ENCODE results near the gene ZNF423.

Gene ZNF423

DNA sequence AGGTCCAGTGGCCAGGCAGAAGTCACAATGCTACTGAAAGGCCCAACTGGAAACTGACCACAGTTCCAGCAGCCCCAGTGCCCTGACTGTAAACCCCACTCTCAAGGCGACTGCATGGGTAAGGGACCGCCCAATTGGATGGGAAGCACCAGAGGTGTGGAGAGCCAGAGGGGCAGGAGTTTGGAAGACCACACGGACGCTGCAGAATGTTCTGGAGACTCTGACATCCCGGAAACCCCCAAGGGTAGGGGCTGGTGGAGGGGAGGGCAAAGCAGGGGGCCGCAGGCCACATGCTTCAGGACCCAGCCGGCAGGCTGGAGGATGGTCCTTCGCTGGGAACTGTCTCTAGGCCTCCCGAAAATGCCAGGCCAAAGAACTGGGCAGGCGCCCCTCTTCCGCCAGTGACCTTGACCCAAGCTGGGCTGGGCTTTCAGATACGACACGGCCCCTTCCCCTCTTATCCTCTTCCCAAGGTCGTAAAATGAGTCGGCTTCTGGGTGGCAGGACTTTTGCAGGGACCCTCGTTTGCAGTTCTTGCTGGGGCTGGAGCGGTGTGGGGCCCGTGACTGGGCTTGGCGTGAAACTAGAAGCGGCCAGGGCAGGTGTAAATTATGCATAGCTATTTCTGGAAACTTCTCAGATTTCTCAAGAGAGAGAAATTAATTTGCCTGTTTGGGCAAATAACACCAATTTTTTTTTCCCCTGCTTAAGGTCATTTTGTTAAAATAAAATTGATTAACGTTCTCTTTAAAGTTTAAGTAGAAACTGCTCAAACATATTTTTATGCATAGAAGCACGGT, 372.1 kb downstream of the ZNF423 start:
- DNase-seq = no peak

DNA sequence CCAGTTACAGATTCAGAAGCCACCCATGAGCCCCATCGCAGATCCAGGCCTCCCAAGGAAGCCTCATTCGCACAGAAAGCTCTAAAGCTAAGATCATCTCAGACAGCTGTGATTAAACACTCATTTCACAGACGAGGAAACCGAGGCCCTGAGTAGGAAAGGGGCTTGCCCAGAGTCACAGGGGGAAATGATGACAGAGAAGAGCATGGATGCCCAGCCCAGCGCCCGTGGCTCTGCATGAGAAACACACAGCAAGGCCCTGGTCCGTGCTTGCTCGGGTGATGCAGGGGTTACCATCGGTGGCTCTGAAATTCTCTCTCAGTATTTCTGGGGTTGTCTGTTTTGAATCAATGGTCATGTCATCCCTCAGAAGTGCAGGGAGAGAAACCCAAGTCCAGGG, 372.7 kb downstream of the ZNF423 start:
- DNase-seq = no peak

DNA sequence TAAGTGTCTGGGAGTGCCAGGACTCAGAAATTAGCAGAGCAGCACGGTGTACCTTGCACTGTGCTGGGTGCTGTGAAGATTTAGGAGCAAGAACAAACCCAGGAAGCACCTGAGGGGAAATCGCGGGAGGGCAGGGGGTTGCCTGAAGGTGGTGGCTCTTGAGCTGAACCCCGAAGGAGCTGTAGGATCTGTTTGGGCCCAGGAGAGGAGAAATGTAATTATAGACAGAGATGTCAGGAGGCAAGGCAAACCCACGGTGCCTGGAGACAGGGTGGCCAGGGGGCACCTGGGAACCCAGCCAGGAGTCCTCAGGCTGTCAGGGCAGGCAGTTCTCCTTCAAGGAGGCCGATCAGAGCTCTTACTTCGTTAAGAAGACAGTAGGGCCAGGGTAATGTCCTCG, 373.2 kb downstream of the ZNF423 start:
- DNase-seq = no peak

DNA sequence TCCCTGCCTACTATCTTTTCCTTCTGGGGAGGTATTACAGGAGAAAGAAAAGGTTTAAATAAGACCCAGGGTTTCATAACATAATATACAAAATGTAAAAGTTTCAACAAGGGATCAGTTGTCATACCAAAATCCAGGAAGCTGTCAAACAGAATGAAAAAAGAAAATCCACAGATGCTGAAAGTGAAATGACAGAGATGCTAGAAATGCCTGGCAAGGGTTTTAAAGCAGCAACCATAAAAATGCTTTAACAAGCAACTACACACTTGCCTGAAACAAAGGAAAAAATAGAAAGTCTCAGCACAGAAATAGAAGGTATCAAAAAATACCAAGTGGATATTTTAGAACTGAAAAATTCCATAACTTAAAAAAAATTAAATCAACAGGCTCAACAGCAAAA, 377.3 kb downstream of the ZNF423 start:
- no peak for DNase-seq

DNA sequence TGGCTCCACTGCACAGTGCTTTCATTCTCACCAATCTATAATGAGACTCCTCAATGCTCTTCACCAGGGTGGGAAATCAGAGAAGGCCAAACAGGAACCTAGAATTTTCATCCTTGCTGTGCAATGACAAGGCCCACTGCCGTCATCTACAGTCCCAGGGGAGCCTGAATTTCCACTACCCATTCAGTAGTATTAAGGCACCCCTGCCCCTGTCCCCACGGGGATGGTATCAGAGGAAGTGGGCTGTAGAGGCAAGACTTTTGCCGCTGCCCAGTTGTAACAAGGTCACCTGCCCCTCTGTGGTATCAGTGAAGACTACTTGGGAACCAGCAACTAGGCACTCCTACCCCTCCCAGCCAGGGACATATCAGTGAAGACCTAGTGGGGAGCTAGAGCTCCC, 377.8 kb downstream of the ZNF423 start:
- no peak for DNase-seq

DNA sequence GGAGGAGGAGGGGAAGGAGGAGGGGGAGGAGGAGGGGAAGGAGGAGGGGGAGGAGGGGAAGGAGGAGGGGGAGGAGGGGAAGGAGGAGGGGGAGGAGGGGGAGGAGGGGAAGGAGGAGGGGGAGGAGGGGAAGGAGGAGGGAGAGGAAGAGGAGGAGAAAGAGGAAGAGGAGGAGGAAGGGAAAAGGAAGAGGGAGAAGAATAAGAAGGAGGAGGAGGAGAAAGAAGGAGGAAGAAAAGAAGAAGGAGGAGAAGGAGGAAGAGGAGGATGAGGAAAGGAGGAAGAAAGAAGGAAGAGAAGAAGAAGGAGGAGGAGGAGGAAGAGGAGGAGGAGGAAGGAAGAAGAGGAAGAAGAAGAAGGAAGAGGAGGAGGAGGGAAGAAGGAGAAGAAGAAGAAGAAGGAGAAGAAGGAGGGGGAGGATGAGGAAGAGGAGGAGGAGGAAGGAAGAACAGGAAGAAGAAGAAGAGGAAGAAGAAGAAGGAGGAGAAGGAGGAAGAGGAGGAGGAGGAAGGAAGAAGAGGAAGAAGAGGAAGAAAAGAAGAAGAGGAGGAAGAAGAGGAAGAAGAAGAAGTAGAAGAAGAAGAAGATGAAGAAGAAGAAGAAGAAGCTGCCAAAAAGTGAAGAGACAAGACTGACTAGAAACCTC, 378.5 kb downstream of the ZNF423 start:
- DNase-seq = no peak

DNA sequence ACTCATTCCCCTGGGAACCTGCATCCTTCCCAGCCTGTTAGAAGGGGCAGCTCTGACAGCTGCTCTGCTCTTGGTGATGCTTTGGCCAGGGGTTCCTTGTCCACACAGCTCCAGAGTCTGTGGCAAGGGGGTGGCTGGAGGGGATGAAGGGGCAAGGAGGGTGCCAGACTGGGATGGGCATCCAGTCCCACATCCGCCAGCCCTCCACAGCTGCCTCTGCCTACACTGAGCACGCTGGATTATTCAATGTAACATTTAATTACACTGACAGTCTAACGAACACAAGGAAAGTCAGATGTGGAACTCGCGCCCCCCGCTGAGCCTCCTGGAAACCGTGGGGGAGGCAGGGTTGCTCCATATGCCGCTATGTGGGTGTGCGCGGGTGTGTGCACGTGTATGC, 381.2 kb downstream of the ZNF423 start:
- no peak for DNase-seq

DNA sequence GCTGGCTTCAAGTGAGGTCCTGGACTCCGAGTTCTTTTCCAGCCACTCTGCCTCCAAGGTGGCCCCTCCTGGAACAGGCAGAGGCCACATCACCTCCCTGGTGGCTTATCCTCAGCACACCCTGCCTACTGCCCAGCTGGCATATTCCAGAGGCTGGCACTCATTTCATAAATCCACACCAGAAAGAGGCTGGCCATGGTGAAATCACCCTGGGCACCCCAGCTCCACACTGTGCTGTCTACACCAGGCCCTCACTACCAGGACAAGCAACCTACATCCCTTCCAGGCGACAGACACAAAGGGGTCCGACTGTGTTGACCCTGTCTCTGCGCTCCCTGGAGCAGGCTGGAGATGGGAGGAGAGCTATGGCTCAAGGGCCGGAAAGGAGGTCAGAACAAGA, 382.1 kb downstream of the ZNF423 start:
- DNase-seq = no peak

DNA sequence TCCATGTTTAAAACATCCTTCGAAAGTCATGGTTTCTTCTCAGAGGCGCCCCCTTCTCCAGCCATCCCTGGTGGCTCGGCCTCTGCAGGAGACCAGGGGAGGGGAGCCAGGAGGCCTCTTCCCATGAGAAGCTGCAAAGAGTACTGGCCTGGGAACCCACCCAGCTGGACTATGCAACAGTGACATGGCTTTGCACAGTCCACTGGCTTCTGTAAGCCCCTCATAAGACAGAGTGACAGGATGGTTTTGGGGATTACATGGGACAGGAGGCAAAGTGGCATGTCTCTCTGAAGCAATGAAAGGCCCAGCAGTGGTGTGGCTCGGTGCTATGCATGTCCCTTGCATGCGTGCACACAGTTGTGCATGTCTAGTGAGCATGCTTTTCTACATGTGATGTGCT, 382.8 kb downstream of the ZNF423 start:
- DNase-seq = no peak

DNA sequence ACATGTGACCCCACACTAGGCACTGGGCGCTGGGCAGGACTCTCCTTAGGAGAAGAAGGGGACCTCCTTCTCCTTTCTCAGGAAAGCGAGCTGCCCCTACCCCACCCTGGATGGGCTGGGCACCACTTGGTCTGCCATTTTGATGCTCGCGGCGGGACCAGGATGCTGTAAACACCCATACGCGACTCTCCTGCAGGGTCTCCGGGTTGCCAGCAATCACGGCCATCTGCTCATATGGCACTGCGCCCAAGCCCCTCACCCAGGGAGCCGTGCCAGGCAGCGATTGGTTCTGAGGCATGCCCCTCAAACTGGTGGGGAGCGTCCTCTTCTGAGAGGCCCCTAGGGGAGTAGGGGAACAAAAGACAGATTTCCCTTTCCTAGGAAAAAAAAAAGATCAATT, 383.3 kb downstream of the ZNF423 start:
- DNase-seq = no peak

DNA sequence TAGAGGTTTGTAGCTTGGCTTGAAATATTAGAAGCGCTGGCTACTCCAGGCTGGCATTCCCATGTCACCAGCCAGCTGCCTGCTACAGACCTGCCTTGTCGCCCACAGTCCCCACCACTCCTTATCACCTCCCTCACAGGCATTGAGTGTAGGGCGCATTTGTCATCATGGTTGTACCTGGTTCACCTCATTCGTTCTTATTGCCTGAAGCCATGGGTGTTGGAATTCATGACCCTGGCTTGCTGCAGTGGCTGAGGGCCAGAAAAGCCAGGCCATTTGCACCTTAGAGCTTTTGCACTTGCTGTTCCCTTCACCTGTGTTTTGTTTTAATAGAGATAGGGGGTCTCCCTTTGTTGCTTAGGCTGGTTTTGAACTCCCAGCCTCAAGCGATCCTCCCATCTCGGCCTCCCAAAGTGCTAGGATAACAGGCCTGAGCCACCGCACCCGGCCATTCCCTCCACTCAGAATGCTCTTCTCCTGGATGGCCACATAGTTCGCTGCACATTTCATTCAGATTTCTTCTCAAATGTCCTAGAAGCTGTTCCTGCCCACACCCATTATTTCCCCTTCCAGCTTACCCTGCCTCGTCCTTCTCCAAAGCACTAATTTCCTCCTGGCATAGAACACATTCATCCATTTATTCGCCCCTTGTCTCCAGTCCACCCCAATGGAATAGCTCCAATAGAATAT, 384.7 kb downstream of the ZNF423 start:
- DNase-seq = peak; percentile 4 to 5

DNA sequence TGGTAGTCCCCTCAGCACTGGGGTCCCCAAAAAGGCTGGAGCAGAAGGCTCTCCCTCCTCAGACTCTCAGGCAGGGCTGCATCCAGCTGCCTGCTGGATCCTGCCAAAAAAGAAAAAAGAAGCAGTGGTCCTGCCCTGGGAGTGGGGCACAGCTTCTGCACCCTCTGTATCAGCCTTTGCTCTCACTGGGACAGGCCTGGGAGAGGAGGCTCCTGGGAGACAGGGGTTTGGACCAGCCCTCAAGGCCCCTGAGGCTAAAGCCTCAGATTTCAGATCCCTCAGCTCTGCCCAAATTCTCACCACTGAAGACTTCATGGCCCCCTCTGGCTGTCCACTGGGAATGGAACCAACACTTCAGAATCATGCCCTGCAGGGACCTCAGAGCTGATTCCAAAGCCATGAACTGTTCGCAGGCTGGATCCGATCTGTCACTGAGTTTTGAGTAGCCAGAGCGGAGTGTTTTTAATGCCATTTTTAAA, 385.4 kb downstream of the ZNF423 start:
- peak in 1 of 2 experiments; percentile 1 for DNase-seq

DNA sequence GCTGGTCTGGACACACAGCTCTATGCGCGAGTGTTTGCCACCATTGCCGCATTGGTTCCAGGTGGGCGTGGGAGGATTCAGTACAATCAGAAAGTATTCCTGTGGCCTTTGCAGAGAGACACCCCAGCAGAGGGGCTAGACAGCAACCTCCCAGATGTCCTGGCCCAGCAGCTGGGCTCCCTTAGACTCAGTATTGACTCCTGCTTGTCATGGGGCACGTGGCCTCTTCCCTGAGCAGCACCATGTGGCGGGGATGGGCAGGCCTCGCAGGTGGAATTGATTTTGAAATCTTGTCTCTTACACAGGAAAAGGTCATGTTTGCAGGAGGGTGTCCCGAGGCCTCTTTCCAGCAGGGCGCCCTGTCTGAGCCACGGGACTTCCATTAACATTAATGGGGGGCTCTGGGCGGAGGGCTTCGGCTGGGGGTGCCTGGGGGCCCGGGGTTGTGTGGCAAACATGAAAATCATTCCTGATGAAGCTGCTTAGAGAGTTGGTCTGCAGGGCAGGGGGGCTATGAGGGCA, 385.9 kb downstream of the ZNF423 start:
- peak; percentile 3 to 7 for DNase-seq

DNA sequence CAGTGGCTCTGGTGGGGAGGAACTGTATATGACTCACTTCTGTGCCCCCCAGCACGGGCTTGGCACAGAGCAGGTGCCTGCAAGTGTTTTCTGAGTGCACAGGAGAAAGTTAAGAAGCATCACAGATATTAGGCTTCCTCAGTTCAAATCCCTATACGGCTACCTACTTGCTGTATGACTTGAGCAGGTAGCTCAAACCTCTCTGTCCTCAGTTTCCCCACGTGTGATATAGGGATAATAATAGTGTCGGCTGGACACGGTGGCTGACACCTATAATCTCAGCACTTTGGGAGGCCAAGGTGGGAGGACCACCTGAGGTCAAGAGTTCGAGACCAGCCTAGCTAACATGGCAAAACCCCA, 386.6 kb downstream of the ZNF423 start:
- DNase-seq = peak in 1 of 2 experiments; percentile 4

DNA sequence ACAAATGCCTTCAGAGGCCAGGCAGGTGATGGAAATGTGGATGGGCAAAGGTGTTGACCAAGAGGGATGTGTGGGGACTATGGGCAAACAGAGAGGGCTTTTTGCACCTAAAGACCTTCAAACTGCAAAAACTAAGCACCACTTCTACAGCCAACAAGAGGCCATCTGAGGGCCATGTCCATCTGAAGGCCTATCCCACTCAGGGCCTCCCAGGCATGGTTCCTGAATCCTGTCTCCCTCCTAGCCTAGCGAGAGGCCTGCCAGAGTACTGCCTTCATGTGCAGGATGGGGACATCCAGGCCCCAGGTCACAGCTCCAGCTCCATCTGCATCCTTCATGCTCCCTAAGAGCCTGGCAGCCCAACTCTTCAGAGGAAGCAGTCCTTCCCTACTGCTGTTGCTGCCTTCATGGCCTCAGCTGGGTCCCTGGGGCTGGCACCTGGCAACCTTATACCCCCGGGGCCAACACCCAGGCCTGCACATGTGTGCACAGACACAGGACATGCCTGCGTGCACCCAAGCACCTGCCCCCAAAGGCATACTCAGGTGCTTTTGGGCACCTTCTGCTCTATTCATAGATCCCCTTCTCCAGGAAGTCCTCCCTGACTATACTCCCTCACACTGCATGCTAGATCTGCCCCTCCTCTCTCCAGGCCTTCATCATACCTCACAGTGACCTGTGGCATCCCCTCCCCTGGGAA, 387.2 kb downstream of the ZNF423 start:
- peak; percentile 8 to 12 for DNase-seq

DNA sequence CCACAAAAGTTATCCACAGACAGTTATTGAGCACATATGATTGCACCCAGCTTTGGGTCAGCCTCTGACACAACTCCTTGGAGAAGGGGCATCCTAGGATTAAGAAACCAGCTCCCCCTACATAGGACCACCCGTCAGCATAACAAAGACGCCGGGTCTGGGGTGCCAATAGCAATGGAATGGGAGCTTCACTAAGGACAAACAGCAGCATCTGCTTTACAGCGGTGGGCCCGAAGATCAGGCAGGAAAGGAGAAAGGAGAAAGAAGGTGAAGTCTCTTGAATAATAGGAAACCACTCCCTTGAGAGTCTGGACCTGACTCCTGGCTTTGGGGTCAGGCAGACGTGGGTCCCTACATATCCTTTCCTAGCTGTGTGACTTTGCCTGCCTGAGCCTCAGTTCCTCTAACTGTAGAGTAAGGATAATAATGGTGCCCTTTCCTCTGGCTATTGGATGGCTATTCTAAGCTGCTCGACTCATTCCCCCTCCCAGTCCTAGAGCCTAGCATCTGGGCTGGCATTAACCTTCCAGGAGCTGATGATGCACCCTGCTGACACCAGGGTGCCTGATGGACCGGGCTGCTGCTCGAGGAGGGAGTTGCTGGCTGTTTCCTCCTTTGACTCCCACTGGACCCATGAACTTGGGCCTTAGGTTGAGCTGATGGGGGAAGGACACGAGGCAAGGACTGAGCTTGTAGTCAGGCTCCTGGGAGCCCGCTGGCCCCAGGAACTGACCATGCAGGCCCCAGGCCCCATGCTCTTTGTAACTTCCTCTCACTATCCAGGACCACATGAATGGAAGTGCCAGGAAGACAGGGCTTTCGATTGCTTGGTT, 388.2 kb downstream of the ZNF423 start:
- peak in 1 of 2 experiments; percentile 11 for DNase-seq

DNA sequence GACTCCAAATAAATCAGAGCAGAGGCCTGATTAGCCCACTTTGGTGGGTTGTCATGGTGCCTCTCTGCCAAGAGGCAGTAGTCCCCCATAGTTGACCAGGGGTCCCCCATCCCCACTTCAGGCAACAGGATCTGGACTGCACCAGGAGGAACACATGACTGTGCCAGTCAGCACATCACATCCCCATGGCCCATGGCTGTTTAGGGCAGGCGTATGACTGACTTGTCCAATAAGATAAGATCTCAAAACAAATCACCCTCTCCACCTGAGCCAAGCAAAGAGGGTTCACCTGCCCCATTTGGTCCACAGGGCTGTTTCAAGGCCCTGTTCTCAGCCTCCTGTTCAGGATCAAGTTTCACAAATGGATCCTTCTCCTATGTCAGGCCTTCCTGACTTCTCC, 389.0 kb downstream of the ZNF423 start:
- DNase-seq = peak; percentile 7 to 10

DNA sequence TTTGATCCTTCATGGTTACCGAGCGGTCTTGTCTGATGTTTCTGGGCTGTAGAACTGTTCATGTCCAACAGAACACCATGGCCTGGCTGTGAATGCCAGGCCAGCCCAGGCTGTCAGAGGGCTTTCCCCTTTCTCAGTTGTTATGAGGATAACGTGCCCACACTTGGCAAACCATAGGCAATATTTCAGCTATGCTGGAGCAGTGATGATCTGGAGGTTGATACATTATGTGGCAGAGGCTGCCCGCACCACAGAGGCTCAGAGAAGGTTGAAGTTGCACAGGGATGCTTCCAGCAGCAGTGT, 389.4 kb downstream of the ZNF423 start:
- DNase-seq = peak in 1 of 2 experiments; percentile 4

DNA sequence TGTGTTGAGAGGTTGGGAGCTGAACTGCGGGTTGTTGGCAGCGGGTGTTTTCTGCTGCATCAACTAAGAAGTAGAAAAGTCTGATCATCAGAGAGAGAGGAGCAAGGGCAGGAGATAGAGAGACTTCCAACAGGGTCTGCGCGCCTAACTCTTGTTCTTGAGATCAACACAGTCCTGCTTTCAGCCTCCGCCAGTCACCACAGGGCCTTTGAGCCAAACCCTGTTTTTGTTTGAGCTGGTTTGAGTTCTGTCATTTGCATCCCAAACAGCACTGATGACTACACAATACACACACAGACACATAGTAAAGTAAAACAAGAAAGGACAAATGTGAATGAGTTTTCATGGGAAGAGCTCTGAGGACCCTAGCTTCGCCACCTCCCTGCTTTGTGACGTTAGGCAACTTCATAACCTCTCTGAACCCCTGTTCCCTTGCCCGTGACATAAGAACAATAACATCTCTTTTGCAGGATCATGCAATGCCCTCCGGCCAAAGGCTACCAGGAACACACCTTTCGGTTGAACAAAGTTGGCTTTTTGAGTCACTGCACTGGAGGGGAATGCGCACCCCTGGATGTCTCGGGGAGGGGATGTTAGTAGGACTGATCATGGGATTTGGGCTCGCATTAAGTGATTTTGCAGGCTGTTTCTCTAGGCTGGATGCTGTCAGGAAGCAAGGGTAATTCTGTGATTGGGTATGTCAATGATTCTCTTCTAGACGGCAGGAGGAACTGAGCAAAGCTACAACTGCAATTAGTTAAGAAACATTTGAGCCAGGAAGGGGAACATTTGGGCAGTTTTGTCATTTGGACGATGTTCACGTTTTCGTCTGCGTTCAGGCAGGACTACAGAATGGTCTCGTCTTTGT, 390.0 kb downstream of the ZNF423 start:
- peak; percentile 10 to 12 for DNase-seq

DNA sequence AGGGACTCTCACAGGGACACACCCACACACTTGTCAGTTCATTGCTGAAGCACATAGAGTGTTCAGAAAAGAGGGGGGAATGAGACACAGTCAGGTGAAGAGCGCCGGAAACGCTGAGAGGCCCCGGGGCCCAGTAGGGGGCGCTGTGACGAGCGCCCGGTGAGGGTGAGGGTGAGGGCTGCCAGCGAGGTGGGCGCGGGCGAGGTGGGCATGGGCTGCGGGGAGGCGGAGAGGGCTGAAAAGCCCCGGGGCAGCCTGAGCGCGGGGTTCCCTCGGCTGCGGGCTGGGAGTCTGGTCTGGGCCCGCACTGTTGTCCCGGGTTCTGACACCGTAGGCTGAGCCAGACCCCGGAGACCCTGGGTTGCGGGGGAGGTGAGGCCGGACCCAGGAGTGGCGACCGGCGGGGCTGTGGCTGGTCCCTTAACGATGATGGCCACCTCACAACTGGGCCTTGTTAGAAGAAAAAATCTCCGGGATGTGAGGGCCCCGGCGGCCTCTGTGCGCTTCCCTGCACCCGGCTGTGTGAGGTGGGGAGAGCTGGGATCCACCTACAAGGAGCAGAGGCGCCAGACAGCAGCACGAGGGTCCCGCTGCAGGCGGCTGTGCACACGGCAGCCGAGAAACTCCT, 390.9 kb downstream of the ZNF423 start:
- DNase-seq = peak; percentile 41 to 44

DNA sequence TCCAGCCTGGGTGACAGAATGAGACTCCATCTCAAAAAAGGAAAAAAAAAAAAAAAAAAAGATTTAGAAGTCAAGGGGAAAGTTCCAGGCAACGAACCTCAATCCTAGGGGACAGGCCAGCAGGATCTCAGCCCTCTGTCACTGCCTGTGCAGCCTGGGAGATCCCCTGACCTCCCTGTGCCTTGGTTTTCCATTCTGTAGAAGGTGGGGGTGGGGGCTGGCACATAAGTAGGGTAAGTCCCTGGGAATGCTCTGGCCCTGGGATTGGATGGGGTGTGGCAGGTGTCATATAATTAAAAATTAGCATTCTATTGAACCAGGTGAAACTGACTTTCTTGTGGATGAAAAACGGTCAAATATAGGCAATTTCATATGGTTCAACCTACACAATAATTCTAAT, 391.8 kb downstream of the ZNF423 start:
- no peak for DNase-seq
